CD4-positive, alpha-beta T cell treated with Interleukin-2 at 100 ng/mL for 4 hours (primary cell): ENCODE results near the gene SLC25A38.
A peak's percentile ranks its signal among the peaks of the same experiment; 100 is the strongest.
"Not testable (repeated sequence)": the region's sequence is repeated elsewhere in the genome, so short reads cannot be mapped to it uniquely, and the experiment has no call there.

ENCODE experiments used
- DNase-seq: peaks from one replicate; pipeline ENCODE4 v3.0.0-alpha.2; 2020; ENCODE audit warnings: low spot score

Gene SLC25A38

GRCh38 chr3:39383045-39383880 is at the start of gene SLC25A38:
Gene SLC25A38, plus strand, starts transcription at chr3:39383370. Its CDS starts 355 bp downstream, at chr3:39383725.
- peak; percentile 76 for DNase-seq

GRCh38 chr3:39333607-39334006 is 49.6 kb upstream of the SLC25A38 start:
- no peak for DNase-seq

GRCh38 chr3:39334205-39334604 is 49.0 kb upstream of the SLC25A38 start:
- no peak for DNase-seq

DNA sequence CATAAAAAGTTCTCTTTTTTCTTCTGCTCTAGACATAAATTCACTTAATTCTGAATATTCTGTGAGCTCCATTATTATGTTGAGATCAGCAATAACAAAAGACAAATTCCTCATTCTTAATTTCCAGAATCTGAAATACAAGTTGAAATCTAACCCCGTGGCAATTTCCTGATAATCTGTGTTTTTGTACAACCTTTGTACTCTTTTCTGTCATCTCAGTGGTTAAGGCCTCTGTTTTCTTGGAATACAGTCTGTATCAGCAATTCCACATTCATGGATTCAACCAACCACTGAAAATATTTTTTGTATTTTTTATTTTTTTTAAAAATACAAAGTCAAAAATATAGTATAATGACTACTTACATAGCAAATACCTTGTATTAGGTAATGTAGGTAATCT is 45.0 kb upstream of the SLC25A38 start:
- DNase-seq: no peak

DNA sequence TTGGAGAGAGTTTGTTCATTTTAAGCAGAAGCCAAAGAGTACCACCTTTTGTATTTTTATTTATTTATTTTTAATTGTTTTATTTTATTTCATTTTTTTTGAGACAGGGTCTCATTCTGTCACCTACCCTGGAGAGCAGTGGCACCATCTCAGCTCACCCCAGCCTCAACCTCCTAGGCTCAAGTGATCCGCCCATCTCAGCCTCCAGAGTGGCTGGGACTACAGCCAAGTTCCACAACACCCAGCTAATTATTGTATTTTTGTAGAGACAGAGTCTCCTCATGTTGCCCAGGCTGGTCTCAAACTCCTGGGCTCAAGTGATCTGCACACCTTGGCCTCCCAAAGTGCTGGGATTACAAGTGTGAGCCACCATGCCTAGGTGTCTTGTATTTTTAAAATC is 44.1 kb upstream of the SLC25A38 start:
- DNase-seq: no peak

DNA sequence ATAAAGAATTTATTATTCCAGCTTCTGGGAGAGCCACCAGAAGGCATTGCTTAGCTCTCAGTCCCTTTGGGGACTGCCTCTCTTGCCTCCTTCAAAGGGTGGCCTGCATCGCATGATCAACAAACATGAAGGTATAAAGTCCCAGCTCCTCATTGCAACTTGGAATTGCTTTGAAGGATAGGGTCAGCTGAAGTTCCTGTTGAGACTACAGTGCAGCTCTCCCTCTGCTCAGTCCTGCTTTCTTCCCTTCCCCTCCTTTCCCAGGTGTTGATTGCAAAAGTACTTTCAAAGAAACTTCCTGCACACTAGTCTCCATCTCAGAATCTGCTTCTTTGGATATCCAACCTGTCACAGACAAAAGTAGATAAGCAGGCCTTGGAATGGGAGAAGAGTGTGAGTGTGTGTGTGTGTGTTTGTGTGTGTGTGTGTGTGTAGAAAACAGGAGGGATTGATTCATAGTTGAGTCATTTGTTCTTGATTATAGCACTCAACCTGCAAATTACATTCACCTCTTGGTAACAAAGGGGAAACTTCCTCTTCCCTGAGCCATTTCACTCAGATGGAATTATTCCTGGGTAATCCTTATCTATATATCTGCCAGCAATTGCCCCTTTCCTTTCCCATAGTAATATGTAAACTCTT is 40.0 kb upstream of the SLC25A38 start:
- DNase-seq: no peak

GRCh38 chr3:39343760-39344159 is 39.4 kb upstream of the SLC25A38 start:
- no peak for DNase-seq

DNA sequence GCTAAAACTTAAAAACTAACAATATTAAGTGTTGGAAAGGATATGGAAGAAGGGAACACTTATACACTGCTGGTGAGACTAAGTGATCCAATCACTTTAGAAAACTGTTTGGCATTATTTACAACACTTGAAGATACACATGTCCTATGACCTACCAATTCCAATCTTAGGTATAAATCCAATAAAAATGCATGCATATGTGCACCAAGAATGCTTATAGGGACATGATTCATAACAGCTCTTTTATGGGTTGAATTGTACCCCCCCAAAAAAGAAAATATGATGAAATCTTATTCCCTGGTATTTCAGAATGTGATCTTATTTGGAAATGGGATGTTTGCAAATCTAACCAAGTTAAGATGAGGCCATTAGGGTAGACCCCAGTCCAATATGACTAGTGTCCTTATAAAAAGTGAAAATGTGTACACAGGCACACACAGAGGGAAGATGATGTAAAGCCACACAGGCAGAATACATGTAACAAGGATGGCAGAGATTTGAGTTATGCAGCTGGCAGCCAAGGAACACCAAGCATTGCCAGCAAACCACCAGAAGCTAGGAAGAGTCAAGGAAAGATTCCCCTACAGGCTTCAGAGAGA is 38.3 kb upstream of the SLC25A38 start:
- DNase-seq: no peak

- DNase-seq: no peak
These were observed 36.2 kb upstream of the SLC25A38 start for GRCh38 chr3:39346785-39347585.

DNA sequence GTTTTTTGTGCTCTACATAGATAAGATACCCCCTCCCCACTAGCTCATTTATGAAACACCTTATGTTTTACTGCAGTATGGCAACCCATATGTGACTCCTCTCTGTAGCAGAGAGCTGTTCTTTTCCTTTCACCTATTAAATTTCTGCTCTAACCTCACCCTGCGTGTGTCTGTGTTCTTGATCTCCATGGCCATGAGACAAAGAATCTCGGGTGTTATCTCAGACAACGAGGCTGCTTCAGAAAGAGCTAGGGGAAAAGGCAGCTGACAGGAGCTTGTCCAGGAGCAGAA is 35.6 kb upstream of the SLC25A38 start:
- DNase-seq: no peak

GRCh38 chr3:39349080-39349479 is 34.1 kb upstream of the SLC25A38 start:
- DNase-seq: no peak

DNA sequence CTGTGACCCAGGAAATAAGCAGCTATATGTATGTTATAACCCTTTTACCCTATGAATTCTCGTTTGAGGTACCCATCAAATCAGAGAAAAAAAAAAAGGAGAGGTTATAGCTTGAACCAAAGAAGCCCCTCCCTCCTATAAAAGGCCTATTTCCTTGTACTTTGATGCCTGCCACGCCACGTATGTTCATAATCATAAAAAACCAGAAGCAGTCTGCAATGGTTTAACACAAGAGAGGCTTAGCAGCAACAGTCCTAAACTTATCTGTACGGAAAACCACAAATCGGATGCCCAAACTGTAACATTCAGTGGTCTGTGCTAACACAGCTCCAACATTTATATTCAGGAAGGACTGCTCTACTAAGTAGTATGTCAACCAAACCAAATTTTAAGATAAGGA is 32.5 kb upstream of the SLC25A38 start:
- no peak for DNase-seq

GRCh38 chr3:39351134-39351533 is 32.0 kb upstream of the SLC25A38 start:
- DNase-seq: not testable (repeated sequence)

DNA sequence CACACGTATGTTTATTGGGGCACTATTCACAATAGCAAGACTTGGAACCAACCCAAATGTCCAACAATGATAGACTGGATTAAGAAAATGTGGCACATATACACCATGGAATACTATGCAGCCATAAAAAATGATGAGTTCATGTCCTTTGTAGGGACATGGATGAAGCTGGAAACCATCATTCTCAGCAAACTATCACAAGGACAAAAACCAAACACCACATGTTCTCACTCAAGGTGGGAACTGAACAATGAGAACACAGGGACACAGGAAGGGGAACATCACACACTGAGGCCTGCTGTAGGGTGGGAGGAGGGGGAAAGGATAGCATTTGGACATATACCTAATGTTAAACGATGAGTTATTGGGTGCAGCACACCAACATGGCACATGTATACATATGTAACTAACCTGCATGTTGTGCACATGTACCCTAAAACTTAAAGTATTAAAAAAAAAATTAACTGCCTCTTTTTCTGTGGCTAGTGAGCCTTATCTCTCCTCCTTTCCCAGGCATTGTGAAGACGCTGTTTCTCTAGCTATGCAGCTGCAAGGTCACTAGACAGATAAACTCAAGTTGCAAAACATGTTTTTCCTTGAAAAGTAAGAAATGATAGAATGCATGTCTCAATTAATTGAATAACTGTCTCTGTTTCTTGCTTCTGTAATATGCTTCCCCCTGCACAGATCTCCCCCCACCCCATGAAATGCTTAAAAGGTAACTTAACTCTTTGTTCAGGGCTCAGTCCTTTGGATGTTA is 29.8 kb upstream of the SLC25A38 start:
- not testable (repeated sequence) for DNase-seq

DNA sequence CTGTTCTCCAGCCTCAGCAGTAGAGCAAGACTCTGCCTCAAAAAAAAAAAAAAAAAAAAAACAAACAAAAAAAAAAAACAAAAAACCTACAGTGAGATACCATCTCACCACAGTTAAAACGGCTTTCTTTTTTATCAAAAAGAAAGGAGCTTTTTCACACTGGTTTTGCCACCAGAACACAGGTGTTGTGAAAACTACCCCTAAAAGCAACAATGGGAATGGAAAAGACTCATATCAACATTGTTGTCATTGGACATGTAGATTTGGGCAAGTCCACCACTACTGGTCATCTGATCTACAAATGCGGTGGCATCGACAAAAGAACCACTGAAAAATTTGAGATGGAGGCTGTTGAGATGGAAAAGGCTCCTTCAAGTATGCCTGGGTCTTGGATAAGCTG is 24.8 kb upstream of the SLC25A38 start:
- no peak for DNase-seq

DNA sequence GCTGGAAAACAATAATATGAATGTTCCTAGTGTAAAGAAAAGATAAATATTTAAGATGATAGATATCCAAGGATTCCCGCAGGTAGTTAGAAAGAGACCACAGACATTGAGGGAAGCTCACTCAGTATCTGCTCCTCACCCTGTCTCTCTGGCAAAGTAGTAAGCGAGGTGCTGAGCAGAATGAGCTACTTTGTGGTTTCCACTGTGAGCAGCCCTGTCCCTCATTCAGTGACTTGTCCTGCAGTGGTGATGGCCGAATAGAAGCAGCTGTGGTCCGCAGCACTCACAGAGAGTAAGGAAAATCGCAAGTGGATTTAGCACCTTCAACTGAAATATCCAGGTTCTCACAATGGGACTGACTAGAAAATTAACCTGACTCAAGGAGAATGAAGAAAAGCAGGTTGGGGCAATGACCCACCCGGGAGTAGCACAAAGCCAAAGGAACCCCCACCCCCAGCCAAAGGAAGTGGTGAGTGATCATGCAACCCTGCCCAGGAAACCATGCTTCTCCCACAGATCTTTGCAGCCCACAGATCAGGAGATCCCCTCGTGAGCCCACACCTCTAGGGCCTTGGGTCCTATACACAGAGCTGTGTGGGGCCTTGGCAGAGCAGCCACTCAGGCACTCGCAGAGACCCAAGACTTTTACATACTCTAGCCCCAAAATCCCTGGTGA is 21.8 kb upstream of the SLC25A38 start:
- DNase-seq: peak; percentile 52

GRCh38 chr3:39362192-39362591 is 21.0 kb upstream of the SLC25A38 start:
- no peak for DNase-seq

DNA sequence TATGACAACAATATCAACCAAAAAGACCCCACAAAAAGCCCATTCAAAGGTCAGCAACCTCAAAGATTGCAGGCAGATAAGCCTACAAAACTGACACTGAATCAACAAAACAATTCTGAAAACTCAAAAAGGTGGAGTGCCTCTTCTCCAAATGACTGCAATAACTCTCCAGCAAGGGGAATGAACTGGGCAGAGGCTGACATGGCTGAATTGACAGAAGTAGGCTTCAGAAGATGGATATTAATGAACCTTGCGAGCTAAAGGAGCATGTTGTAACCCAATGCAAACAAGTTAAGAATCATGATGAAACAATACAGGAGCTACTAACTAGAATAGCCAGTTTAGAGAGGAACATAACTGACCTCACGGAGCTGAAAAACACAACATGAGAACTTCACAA is 20.4 kb upstream of the SLC25A38 start:
- DNase-seq: no peak

GRCh38 chr3:39370450-39370849 is 12.7 kb upstream of the SLC25A38 start:
- not testable (repeated sequence) for DNase-seq

- DNase-seq: no peak
These were observed 10.3 kb upstream of the SLC25A38 start for GRCh38 chr3:39372833-39373232.

GRCh38 chr3:39376959-39377634 is 6.1 kb upstream of the SLC25A38 start:
- no peak for DNase-seq
